GM12892 (cell line): ENCODE measurements around the gene FOLR3.

Experiments
- POLR2A ChIP-seq: IDR thresholded peaks from 2 replicates; pipeline ENCODE4 v1.6.1; 2011; ENCODE audit warnings: low read depth, low read length, control low read depth
- POLR2AphosphoS5 ChIP-seq: IDR thresholded peaks from 2 replicates; pipeline ENCODE4 v1.6.1; 2011; ENCODE audit warnings: low read depth, low read length, control low read depth
- TAF1 ChIP-seq: IDR thresholded peaks from 2 replicates; pipeline ENCODE4 v1.6.1; 2011; ENCODE audit warnings: low read depth, mild to moderate bottlenecking, control low read depth, low read length, borderline replicate concordance

DNA sequence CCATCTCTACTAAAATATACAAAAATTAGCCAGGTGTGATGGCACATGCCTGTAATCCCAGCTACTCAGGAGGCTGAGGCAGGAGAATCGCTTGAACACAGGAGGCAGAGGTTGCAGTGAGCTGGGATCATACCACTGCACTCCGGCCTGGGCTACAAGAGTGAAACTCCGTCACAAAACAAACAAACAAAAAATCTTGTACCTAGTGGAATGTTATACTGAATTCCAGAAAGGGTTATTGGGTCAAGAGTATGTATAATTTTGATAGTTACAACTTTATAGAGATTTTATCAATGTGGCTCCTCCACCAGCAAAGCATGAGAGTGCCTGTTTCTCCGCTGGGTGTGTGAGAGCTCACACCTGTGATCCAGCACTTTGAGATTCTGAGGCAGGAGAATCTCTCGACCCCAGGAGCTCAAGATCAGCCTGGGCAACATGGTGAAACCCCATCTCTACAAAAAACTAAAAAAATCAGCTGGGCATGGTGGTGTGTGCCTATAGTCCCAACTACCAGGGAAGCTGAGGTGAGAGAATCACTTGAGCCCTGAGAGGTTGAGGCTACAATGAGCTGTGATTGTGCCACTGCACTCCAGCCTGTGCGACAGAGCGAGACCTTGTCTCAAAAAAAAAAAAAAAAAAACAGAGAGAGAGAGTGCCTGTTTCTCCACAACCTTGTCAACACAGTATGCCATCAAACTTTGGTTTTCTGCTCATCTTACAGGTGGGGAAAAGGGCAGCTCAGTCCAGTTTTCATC lies 43.7 kb downstream of the FOLR3 start:
- no peak for TF ChIP-seq POLR2A
- TF ChIP-seq POLR2AphosphoS5: no peak
- no peak for TF ChIP-seq TAF1
